NCI-H1092 (cell line): ENCODE data around the gene ORC6.
A peak's percentile ranks its signal among the peaks of the same experiment; 100 is the strongest.
"Not testable (repeated sequence)": the region's sequence is repeated elsewhere in the genome, so short reads cannot be mapped to it uniquely, and the experiment has no call there.

Experiments used
- DNase-seq: peaks from one replicate; lab custom pipeline; 2025; lab: John Stamatoyannopoulos, UW

Gene ORC6, protein sequence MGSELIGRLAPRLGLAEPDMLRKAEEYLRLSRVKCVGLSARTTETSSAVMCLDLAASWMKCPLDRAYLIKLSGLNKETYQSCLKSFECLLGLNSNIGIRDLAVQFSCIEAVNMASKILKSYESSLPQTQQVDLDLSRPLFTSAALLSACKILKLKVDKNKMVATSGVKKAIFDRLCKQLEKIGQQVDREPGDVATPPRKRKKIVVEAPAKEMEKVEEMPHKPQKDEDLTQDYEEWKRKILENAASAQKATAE

DNA sequence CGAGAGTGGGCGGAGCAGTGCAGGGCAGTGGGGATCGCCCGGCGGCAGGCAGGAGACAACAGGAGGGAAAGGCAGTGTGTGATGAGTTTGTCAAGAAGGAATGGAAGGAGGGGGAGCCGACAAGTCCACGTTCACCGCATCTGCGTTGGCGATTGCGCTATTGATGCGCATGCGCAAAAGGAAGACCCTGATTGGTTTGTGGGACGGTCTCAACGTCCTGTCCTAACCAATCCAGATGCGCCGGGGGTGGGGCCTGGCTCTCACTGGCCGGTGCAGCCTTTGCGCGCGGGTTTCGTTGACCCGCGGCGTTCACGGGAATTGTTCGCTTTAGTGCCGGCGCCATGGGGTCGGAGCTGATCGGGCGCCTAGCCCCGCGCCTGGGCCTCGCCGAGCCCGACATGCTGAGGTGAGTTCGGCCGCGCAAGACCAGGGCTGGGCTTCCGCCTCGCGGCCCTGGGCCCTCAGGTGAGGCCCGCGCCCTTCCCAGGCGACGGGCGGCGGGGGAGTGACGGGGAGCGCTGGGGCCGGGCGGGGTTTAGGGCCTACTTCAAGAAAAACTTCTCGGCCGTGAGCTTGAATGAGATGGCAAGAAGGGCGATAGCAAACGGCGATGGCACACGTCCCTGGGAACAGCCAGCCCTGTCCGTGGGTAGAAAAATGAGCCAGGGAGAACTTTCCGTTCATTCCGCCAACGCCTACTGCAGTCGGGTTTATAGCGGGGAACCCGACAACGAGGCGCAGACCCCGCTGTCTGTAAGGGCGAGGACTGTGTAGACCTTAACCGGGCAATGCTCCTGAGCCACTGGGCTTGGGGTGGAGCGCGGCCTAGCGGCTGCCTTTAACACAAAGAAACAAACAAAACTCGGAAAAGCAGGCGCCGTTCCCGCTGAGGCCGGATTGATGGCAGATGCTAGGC, at the start of gene ORC6:
TSS of gene ORC6 (plus strand) at position 295 of the 916 bp plus-strand sequence. CDS start at position 342, 47 bp downstream.
- peak; percentile 97 for DNase-seq

DNA sequence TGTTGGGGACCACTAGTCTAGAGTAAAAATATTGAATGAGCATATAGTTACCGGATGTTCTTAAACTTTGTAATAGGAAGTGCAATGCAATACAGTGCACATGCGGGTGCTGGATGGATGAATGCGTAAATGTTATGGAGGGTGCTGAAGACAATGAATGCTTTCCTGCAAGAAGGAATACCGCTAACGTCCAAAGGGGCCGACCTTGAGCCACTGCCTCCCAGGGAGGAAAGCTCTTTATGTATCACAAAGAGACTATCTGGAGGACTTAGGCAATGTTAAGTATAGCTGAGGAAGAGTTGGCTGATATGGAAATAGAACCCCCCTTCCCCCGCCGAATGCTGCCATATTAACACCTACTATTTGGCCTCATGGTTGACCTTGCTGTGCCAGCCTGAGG, 40.8 kb upstream of the ORC6 start:
- no peak for DNase-seq

DNA sequence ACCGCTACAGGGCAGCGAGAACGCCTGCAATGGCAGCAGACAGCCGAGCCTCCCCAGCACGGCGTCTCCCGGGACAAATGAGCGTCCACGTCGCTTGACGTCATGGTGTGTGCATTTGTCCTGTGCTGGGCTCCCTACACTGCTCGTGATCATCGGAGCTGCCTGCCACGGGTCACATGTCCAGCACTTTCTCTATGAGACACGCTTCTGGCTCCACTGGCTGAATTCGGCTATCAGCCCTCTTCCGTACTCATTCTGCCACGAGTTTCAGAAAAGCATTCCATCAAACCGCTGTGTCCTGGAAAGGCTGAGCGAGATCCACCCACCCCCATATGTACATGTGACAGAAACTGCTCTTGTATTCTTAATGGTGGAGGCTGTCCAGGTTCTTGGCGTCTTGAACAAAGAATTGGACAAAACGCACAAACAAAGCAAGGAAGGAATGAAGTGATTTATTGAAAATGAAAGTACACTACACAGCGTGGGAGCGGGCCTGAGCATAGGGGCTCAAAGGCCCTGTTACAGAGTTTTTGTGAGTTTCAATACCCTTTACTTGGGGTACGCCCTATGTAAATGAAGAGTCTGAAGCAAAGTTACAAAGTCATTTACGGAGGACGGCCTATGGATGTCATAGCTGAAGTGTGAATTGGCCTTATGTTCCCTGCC, 39.7 kb upstream of the ORC6 start:
- no peak for DNase-seq

DNA sequence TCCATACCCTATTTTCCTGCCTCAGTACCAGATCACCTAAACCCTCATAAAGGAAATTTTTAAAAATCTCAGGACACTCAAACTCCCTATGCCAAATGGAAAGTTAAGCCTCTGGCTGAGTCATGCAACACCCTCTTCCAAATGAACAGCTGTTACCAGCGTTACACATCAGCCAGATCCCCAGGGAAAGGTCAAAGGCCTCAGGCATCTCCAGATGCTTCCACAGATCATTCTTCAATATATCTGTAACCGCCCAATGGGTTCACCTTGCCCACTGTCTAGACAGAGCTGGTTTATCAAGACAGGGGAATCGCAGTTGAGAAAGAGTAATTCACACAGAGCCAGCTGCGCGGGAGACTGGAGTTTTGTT, 39.2 kb upstream of the ORC6 start:
- no peak for DNase-seq

DNA sequence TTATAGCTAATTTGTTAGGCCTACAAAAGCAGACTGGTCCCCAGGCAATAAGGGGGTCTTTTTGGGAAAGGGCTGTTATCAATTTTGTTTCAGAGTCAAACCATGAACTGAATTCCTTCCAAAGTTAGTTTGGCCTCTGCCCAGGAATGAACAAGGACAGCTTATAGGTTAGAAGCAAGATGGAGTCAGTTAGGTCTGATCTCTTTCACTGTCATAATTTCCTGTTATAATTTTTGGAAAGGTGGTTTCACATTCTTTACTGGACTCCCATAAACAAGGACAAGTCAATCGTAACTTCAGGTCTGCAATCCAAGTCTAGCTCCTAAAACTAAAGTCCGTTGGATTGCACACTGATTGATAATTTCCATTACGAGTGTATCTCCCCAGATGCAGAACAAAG, 38.2 kb upstream of the ORC6 start:
- DNase-seq = no peak

DNA sequence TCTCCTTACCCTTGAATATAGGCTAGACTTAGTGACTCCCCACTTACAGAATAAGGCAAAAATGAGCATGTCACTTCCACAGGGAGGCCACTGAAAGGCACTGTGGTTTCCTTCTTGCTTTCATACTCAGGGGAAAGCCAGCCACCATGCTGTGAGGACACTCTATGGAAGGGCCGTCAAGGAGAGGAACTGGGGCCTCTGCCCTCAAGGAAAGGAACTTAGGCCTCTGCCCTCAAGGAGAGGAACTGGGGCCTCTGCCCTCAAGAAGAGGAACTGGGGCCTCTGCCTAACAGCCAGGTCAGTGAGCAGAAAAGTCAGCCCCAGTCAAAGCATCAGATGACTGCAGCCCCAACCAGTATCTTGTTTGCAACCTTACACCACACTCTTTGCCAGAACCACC, 30.5 kb upstream of the ORC6 start:
- DNase-seq = no peak

DNA sequence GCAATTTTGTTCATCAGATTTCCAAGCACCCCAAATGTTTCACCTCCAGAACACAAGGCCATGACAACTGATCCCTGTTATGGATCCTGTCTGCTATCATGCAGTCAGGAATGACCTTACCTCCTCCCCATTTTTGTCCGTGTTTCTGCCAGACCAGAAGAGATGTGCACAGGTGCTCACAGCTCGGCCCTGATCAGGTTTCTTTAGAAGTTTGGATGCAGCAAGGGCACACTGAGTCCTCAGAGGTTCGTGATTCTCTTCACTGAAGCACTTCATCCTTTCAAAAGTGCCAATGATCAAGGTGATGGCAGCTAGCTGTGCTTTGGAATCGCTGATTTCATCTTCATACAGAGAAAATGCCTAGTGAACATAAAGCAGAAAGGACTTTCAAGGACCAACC, 27.3 kb upstream of the ORC6 start:
- no peak for DNase-seq

DNA sequence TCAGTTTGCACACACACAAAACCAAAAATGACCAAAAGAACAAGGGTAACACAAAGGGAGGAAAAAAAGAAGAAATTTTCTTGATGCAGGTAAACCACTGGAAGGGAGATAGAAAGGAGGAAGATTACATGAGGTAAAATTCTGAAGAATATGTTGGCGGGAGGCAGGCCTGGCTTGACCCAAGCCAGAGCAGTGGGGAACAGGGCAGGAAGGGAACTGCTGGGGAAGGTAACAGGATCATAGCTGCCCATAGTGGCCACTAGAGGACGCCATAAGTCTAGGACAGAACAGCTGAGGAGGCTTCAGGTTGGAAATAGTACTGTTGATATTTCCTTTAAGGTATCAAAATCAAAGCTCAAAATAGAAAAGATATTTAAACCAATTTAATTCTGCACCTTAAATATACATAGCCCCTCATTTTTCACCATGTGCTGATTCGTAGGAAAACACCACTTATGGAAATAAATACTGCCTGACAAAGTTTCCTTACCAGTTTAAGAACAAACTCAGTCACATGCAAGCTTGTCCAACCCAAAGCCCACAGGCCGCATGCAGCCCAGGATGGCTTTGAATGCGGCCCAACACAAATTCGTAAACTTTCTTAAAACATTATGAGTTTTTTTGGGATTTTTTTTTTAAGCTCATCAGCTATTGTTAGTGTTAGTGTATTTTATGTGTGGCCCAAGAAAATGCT, 16.0 kb upstream of the ORC6 start:
- DNase-seq = peak; percentile 22

DNA sequence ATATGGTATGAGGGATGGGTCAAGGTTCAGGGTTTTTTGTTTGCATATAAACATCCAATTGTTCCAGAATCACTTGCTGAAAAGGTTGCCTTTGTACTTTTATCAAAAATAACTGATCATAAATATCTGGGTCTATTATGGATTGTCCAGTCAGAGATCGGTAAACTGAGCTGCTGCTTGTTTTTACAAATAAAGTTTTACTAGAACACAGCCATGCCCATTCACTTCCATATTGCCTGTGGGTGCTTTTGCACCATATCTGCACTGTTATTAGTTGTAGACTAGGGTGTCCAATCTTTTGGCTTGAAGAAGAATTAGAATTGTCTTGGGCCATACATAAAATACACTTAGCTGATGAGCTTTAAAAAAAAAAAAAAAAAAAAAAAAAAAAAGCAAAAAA, 11.5 kb upstream of the ORC6 start:
- not testable (repeated sequence) for DNase-seq

DNA sequence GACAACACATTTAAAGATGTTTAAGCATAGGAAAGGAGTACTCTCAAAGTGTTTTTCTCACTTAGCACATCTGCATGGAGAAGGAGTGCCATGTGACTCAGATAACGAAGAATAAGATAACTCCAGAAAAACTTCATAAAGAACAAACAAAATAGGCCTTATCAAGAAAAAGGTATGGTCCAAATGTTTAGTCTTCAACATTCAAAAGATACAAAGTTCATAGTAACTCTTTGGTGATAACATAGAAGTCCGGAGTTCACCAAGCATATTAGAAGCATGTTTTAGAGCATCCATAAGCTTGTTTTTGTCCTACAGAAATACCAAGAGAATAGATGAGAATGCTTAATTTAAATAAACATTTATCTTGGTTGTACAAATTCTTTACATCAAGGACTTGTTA, 7.6 kb upstream of the ORC6 start:
- DNase-seq = not testable (repeated sequence)

DNA sequence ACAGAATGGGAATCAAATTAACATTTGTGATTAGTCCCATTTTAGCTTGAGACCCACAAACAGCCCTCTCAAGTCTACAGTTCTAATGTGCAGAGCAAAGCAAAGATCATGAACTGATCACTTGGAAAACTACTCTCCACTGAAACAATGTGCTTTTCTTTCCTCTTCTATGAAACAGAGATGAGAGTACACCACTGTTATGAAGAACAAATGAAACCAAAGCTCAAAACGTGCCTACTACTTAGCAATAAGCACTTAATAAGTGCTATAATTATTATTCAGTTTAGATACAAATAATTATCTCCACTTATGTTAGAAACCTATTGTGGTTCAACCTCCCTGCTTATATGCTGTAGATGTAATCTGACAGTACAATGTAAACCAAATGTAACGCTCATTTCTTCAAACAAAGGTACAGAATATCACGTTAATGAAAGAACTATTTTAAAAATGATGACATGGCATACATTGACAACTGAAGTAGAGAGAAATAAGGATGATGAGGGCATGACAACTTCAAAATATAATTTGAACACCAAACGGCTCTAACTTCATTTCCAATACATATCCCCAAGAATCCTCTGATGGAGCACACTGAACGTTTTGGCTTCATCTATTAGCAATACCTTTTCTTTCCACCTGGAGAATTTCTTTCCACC, 2.5 kb upstream of the ORC6 start:
- DNase-seq = no peak

DNA sequence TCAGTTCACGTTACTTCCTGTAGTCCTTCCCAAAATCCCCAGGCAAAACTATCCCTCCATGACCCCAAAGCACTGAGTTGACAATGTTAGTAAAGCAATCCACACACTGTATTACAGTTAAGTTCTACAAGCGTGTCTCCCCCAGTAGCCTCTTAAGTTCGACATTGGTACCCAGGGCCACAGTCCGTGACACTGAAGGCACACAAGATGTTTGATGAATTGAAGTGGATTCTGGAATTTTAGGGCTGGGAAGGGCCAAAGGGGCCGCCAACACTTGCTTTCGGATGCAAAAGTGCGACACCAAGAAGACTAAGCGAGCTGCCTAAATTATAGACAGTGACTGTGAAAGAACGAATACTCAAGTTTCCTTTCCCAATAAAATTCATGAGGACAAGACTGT, 2.0 kb upstream of the ORC6 start:
- DNase-seq = no peak

DNA sequence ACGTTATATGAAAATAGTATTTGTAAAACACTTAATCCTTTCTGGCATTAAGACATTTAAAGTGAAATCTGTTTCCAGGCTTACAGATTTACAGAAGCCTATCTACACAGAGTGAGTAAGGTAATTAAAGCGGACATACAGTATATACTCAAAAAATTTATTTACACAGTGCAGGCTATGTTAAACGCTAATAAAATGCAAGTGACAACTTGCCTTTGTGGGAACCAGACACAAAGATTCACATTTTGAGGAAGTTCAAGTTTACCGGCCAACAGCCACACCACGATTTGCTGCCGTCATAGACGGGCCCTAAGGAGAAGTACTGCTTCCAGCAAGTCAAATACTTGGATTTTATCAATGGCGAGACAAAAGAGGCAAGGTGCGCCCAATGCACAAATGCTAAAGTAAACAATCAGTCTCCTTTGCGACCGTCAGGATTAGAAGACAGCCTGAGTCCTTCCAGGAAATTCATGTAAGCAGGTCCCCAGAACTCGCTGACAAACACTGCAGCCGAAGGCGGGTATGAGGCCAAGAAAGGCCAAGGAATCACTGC, 1.3 kb upstream of the ORC6 start:
- no peak for DNase-seq

DNA sequence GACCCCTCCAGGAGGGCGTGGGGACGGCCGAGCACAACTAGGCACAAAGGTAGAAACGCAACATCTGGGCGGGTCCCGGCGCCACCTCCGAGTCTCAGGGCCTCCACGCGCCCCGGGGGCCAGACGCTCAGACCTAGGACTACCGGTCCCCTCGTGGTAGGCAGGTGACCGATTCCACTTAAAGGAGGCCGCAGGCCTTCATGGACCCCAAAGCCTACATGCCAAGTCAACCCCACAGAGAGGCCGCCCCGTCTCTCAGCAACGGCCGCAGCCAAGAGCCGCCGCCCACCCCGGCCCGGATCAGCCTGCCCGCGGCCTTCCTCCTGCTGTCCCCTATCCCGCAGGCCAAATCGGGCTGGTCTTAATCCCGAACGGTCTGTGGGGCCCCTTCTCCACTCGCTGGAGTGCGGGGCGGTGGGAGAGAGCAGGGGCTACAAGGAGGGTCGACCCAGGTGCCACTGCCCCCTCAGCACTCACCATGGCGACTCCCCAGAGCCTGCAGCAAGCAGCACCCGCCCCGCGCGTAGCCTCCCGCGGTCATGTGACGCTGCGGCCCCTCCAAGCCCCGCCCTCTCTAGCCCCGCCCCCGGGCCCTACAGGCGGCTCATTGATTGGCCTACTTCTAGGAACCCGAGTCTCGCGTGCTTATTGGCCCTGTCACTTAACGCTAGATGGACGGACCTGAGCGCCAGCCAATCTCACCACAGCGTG, 650 bp upstream of the ORC6 start, which contains the start of gene VPS35:
TSS of gene VPS35 (minus strand) at position 525 of the 711 bp plus-strand sequence. CDS start at position 480, 45 bp downstream.
- DNase-seq = peak; percentile 99

DNA sequence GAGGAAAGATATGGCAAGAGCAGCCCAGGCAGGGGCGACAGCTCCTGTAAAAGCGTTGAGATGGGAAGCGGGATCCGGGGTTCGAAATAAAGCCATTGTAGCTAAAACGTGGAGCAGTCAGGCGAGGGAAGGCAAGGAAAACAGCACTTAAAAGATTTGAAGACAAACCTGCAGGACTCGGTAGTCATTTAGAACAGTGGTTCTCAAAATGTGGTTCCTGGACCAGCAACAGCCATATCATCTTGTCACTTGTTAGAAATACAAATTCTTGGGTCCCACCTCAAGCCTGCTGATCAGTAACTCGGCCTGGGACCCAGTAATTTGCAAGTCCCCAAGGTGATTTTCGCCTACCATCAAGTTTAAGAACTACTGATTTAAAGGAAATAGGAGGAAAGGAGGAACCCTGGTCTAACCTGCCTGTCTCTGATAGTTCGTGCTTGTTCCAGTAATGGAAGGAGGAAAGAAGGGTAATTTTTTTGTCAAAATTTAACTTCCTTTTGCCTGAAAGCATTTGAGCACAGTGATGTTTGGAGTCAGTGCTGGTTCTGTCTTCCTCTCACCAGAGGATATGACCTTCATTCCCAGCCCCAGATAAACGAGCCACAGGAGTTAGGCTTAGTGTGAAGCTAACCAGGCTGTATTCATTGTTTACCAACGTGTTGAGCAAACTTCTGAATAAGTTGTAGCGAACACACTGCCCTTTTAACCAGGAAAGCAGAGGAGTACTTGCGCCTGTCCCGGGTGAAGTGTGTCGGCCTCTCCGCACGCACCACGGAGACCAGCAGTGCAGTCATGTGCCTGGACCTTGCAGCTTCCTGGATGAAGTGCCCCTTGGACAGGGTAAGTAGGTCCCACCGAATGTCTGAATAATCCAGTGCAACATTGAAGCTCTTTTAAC, 1.1 kb downstream of the ORC6 start:
- no peak for DNase-seq

DNA sequence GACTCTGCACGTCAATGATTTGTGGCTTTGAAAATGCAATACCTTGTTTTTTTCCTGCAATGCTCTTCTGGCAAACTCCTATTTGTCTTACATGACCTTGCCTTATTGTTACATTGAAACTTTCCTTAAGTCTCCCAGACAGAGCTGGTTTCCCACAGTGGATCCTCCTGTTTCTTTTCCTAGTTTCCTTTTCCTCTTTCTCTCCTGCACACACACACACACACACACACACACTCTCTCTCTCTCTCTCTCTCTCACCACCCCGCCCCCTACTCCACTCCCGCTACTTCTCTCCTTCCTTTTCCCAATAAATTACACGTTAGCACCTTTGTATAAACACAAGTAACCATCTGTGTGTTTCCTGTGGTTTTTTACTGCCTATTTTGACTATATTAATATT, 2.3 kb downstream of the ORC6 start:
- DNase-seq = no peak

DNA sequence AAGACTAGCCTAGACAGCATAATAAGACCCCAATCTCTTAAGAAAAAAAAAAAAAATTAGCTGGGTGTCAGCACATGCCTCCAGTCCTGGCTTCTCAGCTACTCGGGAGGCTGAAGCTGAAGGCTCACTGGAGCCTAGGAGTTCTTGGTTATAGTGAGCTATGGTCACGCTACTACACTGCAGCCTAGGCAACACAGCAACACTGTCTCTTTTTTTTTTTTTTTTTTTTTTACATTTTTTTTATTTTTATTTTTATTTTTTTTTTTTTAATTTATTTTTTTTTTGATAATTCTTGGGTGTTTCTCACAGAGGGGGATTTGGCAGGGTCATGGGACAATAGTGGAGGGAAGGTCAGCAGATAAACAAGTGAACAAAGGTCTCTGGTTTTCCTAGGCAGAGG, 4.1 kb downstream of the ORC6 start:
- no peak for DNase-seq

DNA sequence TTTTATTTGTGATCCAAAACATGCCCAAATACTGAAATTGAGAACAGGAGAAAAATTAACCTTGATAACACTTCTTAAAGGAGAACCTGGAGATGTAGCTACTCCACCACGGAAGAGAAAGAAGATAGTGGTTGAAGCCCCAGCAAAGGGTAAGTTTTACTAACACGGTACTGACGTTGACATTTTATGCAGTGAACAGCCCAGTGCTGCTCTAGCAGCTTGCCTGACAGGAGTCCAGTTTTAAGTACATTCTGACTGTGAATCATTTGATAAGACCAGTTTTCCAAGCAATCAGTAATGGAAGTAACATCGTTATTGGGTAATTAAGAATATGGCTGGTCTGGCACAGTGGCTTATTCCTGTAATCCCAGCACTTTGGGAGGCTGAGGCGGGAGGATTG, 6.5 kb downstream of the ORC6 start:
- DNase-seq = no peak

DNA sequence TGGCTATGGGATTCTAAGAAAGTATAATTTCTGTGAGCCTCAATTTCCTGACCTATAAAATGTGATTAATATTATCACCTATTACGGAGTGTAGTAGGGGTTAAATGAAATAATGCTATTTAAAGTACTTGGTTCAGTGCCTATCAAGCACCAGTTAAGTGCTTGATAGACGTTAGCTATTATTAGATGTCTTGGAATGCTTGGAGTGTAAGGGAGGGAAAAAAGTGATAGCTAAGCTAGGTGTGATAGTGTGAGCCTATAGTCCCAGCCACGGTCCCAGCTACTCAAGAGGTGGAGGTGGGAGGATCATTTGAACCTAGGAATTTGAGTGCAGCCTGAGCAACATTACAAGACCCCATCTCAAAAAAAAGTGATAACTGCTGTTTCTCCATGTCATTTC, 7.5 kb downstream of the ORC6 start:
- no peak for DNase-seq

DNA sequence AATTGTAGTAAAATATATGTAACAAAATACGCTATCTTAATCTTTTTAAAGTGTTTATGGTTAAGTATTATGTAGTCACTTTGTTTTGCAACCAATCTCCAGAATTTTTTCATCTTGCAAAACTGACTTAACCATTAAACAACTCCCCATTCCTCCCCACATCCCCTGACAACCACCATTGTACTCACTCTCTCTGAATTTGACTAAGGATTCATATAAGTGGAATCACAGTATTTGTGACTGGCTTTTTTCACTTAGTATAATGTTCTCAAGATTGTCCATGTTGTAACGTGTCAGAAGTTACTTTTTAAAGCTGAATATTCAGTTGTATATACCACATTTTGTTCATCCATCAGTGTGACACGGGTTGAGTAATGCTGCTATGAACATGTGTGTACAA, 10.6 kb downstream of the ORC6 start:
- no peak for DNase-seq
